GM12878 (cell line): ENCODE measurements around the gene MMD. TPM values are rescaled to one million over a fixed set of nuclear protein-coding genes. Genes with fewer than 3 reads are reported as not detected.

Experiments
- ATAC-seq: fragments of 200-7000 bp; cut with Tn5 transposase; 3 replicates; pipeline ENCODE4 v1.9.1; 2020; ENCODE audit warnings: mild to moderate bottlenecking, moderate library complexity
- BruUV-seq: library from RNA; stranded (reverse); fragments of 400-500 nt; replicated peaks from 2 replicates; lab custom pipeline; 2021; lab: Mats Ljungman, UMichigan
- CTCF ChIA-PET: fragments of 300-600 bp; sonication (Branson Sonifier 250); formaldehyde crosslinking; extraction: SDS; loops from one replicate; lab custom pipeline; 2021; ENCODE audit warnings: inconsistent platforms; lab: Yijun Ruan, JAX
- POLR2A ChIA-PET: fragments of 350-600 bp; formaldehyde crosslinking; extraction: SDS; loops from one replicate; lab custom pipeline; 2021; ENCODE audit warnings: inconsistent platforms; lab: Charles Lee
- RAD21 ChIA-PET: fragments of 300-600 bp; sonication (Branson Sonifier 250); formaldehyde crosslinking; loops from one replicate; lab custom pipeline; 2023; ENCODE audit warnings: antibody characterized with exemption; ENCODE audit not compliant: unreplicated experiment; lab: Charles Lee
- SMC1A ChIA-PET: fragments of 300-600 bp; sonication (Branson Sonifier 250); formaldehyde crosslinking; loops from one replicate; lab custom pipeline; 2023; ENCODE audit not compliant: unreplicated experiment, uncharacterized antibody; lab: Charles Lee
- DNase-seq: peaks from one replicate; pipeline ENCODE4 v3.0.0-alpha.2; 2011; ENCODE audit warnings: low read depth, low spot score
- FAIRE-seq: peaks from 3 replicates; lab custom pipeline; 2011; peaks lifted over from hg19 to GRCh38; lab: Jason Lieb, UNC
- H2AFZ ChIP-seq: 2 replicates; pipeline ENCODE4 v1.6.0; 2011; ENCODE audit warnings: low read depth, low read length, control low read depth; ENCODE audit not compliant: control insufficient read depth
- H3K27ac ChIP-seq: 2 replicates; pipeline ENCODE4 v1.5.1; 2011; ENCODE audit warnings: control low read depth; ENCODE audit not compliant: control insufficient read depth, insufficient read depth
- H3K27me3 ChIP-seq, 2 experiments: replicated peaks in 1 of 2; 2 replicates each; pipeline versions ENCODE4 v1.6.0 to v1.6.1; 2011; ENCODE audit warnings: low read length in 1 of 2; ENCODE audit not compliant: control insufficient read depth in 2 of 2, insufficient read depth in 2 of 2
- H3K36me3 ChIP-seq, 2 experiments: 2 replicates each; pipeline ENCODE4 v1.5.1; 2011; ENCODE audit warnings: low read length in 1 of 2; ENCODE audit not compliant: control insufficient read depth in 2 of 2, insufficient read depth in 2 of 2
- H3K4me1 ChIP-seq: 2 replicates; pipeline ENCODE4 v1.6.1; 2011; ENCODE audit warnings: mild to moderate bottlenecking, low read length, moderate library complexity, mixed read lengths; ENCODE audit not compliant: control insufficient read depth, insufficient read depth
- H3K4me2 ChIP-seq: 2 replicates; pipeline ENCODE4 v1.6.0; 2011; ENCODE audit warnings: control low read depth; ENCODE audit not compliant: control insufficient read depth, insufficient read depth
- H3K4me3 ChIP-seq: fragments of 200-600 bp; sonication (generic); 2 replicates; pipeline ENCODE4 v1.5.1; 2016
- H3K79me2 ChIP-seq: 2 replicates; pipeline ENCODE4 v1.6.0; 2011; ENCODE audit warnings: low read length; ENCODE audit not compliant: control insufficient read depth, insufficient read depth
- H3K9ac ChIP-seq: 2 replicates; pipeline ENCODE4 v1.8.0; 2011; ENCODE audit warnings: low read length, control low read depth, mixed read lengths; ENCODE audit not compliant: control insufficient read depth, insufficient read depth
- H3K9me3 ChIP-seq: replicated peaks from 3 replicates; pipeline ENCODE4 v1.5.1; 2011; ENCODE audit warnings: mild to moderate bottlenecking, low read length; ENCODE audit not compliant: control insufficient read depth, insufficient read depth
- H4K20me1 ChIP-seq: 2 replicates; pipeline ENCODE4 v1.6.0; 2011; ENCODE audit not compliant: control insufficient read depth, insufficient read depth
- ASH2L ChIP-seq: fragments of 300-600, 200-600 bp; sonication (generic); IDR thresholded peaks from 2 replicates; pipeline ENCODE4 v1.6.1; 2017; ENCODE audit warnings: low read depth, mild to moderate bottlenecking, borderline replicate concordance
- ATF3 ChIP-seq: IDR thresholded peaks from 2 replicates; pipeline ENCODE4 v1.6.1; 2011; ENCODE audit warnings: low read depth, mild to moderate bottlenecking, low read length, moderate library complexity, borderline replicate concordance; ENCODE audit errors: extremely low read depth
- BACH1 ChIP-seq: fragments of 450-650 bp; IDR thresholded peaks from 2 replicates; pipeline ENCODE4 v1.6.1; 2017; ENCODE audit warnings: mild to moderate bottlenecking, borderline replicate concordance
- HDAC6 ChIP-seq: fragments of 200-600 bp; sonication (generic); IDR thresholded peaks from one replicate; pipeline ENCODE4 v1.8.0; 2017; ENCODE audit warnings: antibody characterized with exemption; ENCODE audit not compliant: unreplicated experiment
- RB1 ChIP-seq: fragments of 450-650 bp; formaldehyde crosslinking; IDR thresholded peaks from 2 replicates; pipeline ENCODE4 v1.6.1; 2017; ENCODE audit warnings: mild to moderate bottlenecking, borderline replicate concordance
- TCF3 ChIP-seq: IDR thresholded peaks from 2 replicates; pipeline ENCODE4 v1.6.1; 2012; ENCODE audit warnings: low read depth, mild to moderate bottlenecking, low read length, borderline replicate concordance; ENCODE audit not compliant: insufficient read depth
- ZNF24 ChIP-seq: fragments of 450-650 bp; IDR thresholded peaks from 2 replicates; pipeline ENCODE4 v1.6.1; 2017; ENCODE audit warnings: antibody characterized with exemption, mild to moderate bottlenecking
- WGBS: methylation state at CpG from one replicate; pipeline ENCODE4 v1.1.6; 2016; ENCODE audit warnings: low lambda C conversion rate; ENCODE audit not compliant: insufficient replicate concordance, insufficient coverage; ENCODE audit errors: missing lambda C conversion rate; 5-methylcytosine and 5-hydroxymethylcytosine counted together
- in situ Hi-C: fragments of 300-500 bp; cut with MboI; formaldehyde crosslinking; loops from 9 replicates; pipeline ENCODE4 v1.14.3; 2018; ENCODE audit warnings: mixed read lengths
- intact Hi-C: fragments of 100-400 bp; cut with micrococcal nuclease; formaldehyde crosslinking; loops from one replicate; pipeline ENCODE4 v1.14.2; 2022; ENCODE audit not compliant: unreplicated experiment
- polyA plus RNA-seq, 11 experiments: library from polyadenylated mRNA; depleted of rRNA in 4 of 11; unstranded in 6 of 11; stranded (reverse) in 5 of 11; fragments of >200 nt; fragmentation: Nextera tagmentation in 4 of 11; fragmentation: Illumina TruSeq in 1 of 11; extraction: Ambion mirVana in 4 of 11; extraction: Trizol in 1 of 11; gene quantifications; 1 replicate in 1 of 11; 2 replicates in 10 of 11; pipeline versions ENCODE4 v1.2.1 to v1.2.3, GENCODE V29; 2011 to 2016; ENCODE audit warnings: inconsistent platforms in 2 of 11, missing spikeins in 2 of 11, low read depth in 1 of 11
- total RNA-seq, 4 experiments: library from RNA; depleted of rRNA in 3 of 4; stranded (reverse); fragments of >200 nt in 3 of 4; fragmentation: Illumina TruSeq in 1 of 4; extraction: Trizol in 1 of 4; gene quantifications; 2 replicates each; pipeline versions ENCODE4 v1.2.1 to v1.2.3, GENCODE V29; 2013 to 2021

The MMD gene
- total and polyA plus RNA-seq, 10 of the 15 experiments (the other 5 are each of a cell fraction or from before 2014, with no cell fraction given): 8.0 to 46.7 (median 22.3) TPM

DNA sequence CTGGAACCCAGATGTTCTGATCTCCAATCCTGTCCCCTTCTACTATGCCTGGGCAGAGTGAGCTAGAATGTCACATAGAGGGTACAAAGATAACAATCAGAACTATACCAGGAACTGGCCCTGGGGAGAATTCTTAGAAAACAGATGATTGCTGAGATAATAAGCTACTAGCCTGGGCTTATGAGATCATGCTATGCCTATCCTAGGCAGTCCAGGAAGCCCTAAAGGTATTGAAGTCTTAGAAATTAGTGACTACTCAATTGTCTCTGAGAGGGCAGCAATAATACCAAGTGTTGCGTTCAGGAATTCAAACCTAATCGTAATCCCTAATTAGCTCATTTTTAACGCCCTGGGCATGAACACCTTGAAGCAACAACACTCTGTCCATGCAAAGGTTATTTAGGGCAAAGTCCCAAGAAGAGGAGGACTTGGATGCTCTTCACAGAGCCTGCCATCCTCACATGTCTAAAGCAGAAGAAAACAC lies 77.1 kb downstream of the MMD start:
- no peak for TF ChIP-seq TCF3
- 45% methylated on average over 3 of the region's 3 CpGs for WGBS
- POLR2A ChIA-PET: interaction anchor here (0.5 kb wide), 1 partner anchor 25 kb away, joined by 6 read pairs; no protein-coding TSS in a partner anchor

GRCh38 chr17:55343900-55344513 lies 77.6 kb downstream of the MMD start:
- in situ Hi-C loops (no loop called here), intact Hi-C loops (no loop called here)
- Histone ChIP-seq H3K79me2 (no peaks in the 10 kb centered on the region), H3K4me2 (no peak overlapping the region), H4K20me1 (no peaks in the 10 kb centered on the region), H3K27ac (no peak overlapping the region), H3K4me3 (no peak overlapping the region), H3K9ac (no peak overlapping the region), H3K36me3 (no peaks in the 10 kb centered on the region), H2AFZ (no peak overlapping the region), H3K9me3 (no peaks in the 10 kb centered on the region), H3K4me1 (no peaks in the 10 kb centered on the region), H3K27me3 (no peaks in the 10 kb centered on the region)
- no peak for TF ChIP-seq BACH1
- no peak for TF ChIP-seq ZNF24
- TF ChIP-seq ASH2L: no peak
- no peak for TF ChIP-seq RB1
- no peak for TF ChIP-seq ATF3
- no peak for TF ChIP-seq HDAC6
- SMC1A ChIA-PET: interaction anchor here (0.8 to 1.9 kb wide), 3 partner anchors 10 to 350 kb away, joined by 3 to 7 read pairs (median 4); no protein-coding TSS in a partner anchor
- no peak for DNase-seq
- no peak for FAIRE-seq
- RAD21 ChIA-PET: no interaction called here
- POLR2A ChIA-PET: interaction anchor here (0.5 kb wide), 1 partner anchor 25 kb away, joined by 6 read pairs; no protein-coding TSS in a partner anchor
- no peak for ATAC-seq
- CTCF ChIA-PET: interaction anchor here (0.8 to 1.6 kb wide), 2 partner anchors 50 to 170 kb away, joined by 3 to 6 read pairs; no protein-coding TSS in a partner anchor
- WGBS: 12% methylated on average over 4 of the region's 4 CpGs
- no TSS peak for BruUV-seq

More for the DNA sequence above, 77.1 kb downstream of the MMD start:
- Histone ChIP-seq H3K4me1 (no peaks in the 10 kb centered on the region), H3K4me3 (no peak overlapping the region), H3K27ac (no peak overlapping the region), H3K9ac (no peak overlapping the region), H2AFZ (no peak overlapping the region), H4K20me1 (no peaks in the 10 kb centered on the region), H3K79me2 (no peaks in the 10 kb centered on the region), H3K36me3 (no peaks in the 10 kb centered on the region), H3K9me3 (no peaks in the 10 kb centered on the region), H3K4me2 (no peak overlapping the region), H3K27me3 (no peaks in the 10 kb centered on the region)
- FAIRE-seq (no peak), DNase-seq (no peak), ATAC-seq (no peak)
- in situ Hi-C loops: no loop called here
- ChIA-PET RAD21 (no interaction called here), CTCF (interaction anchor here (0.6 to 8.6 kb wide), 4 partner anchors 50 to 1120 kb away, joined by 3 to 95 read pairs (median 4); no protein-coding TSS in a partner anchor), SMC1A (interaction anchor here (0.6 to 1.9 kb wide), 4 partner anchors 10 to 350 kb away, joined by 3 to 7 read pairs (median 4); no protein-coding TSS in a partner anchor)
- no TSS peak for BruUV-seq
- intact Hi-C loops: no loop called here
